ENCODE data around the gene TRANK1.
"Not testable (repeated sequence)": the region's sequence is repeated elsewhere in the genome, so short reads cannot be mapped to it uniquely, and the experiment has no call there.

TRANK1 gene

GRCh38 chr3:36911990-36912804 is 32.7 kb downstream of the TRANK1 start:
- DNase-seq, result peak; percentile 91

- DNase-seq, result no peak
Observed at GRCh38 chr3:36909666-36910065, 35.2 kb downstream of the TRANK1 start.

DNA sequence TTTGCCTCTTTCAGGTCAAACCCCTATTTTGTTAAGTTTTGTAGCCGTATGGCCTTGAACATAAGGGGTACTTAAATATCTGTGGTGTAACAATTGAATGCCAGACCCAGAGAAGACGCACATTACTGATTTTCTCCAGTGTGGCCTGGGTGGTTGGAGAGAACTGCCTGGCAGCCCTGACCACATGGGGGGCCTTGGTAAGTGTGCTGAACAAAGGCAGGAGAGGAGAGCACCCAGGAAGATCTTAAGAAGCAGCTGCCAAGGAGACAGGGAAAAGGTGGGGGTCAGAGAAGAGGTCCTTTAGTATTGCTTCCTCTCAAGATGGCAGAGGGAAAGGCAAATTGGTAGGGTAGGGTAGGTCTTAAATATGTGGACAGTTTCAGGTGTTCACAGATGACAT is 35.7 kb downstream of the TRANK1 start:
- DNase-seq, result no peak

DNA sequence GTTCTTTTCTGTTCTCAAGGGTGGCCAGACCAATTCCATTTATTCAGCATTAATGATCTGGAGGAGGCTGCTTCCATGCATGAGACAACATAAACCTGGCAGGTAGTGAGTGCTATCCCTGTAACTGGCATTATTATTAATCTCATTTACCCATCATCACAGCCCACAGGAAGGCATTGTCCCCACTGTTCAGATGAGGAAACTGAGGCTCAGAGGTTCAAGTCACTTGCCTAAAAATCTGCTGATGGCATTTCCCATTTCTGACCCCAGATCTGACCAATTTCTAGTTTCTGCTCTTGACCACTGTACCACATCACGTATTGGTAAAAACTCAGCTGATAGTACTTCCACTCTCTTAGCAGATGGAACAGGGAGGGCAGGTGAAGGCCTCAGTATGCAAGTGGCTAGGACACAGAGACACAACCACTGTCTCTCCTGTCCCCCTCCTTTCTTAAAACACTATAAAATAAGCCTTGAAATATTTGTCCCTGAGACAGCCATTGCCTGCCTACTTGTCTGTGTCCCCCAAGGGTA is 36.1 kb downstream of the TRANK1 start:
- no peak for DNase-seq

- peak; percentile 83 for DNase-seq
Observed at GRCh38 chr3:36907911-36908646, 36.8 kb downstream of the TRANK1 start.

DNA sequence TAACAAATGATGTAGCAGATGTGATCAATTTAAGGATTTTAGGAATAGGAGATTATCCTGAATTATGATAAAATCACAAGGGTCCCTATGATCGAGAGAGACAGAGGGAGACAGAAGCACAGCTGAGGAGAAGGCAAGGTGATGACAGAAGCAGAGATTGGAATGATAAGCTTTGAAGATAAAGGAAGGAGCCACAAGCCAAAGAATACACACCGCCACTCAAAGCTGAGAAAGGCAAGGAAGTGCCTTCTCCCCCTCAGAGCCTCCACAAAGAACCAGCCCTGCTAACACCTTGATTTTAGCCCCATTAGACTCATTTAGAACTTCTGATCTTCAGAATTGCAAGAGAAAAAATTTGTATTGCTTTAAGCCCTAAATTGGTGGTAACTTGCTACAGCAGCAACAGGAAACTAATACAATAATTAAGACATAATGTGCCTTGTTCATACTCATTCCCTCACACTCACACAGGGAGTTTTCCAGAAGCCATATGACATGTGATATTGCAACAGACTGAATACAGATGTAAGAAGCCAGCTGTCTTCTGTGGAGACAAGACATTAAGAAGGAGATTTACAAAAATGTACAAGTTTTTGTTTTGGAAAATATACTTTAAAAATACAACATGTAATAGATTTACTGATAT is 38.2 kb downstream of the TRANK1 start:
- no peak for DNase-seq

DNA sequence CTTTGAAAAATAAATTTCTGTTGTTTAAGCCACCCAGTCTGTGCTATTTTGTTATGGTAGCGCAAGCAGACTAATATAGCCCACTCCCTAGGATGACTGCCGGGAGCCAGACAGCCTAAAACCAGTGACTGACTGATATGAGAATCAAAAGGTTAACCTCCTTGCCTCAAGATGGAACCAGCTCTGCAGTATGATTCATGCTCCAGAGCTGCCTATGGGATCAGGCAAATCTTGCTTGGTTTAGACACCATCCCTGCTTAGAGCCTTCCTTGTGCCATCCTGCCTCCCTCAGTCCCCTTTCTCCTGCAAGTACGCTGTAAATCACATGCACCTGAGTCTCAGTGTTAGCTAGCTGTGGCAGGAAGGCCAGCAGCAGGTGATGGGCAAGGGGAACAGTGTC is 39.3 kb downstream of the TRANK1 start:
- DNase-seq, result no peak

DNA sequence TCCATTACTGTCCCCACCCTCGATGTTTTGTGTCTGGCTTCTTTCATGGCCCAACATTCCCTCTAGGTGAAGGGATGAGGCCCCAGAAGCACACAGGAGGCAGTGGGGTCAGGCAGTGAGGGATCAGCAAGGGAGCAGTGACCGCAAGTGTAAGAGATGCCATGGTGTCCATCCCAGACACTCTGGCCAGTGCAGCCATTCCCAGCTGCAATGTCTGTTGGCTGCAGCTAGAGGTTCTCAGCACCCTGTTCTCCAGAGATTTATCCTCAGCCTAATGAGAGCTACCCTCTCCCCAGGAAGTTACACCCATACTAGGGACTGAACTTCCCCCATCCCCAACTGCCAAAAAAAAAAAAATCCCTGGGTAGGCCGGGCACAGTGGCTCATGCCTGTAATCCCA is 40.2 kb downstream of the TRANK1 start:
- no peak for DNase-seq

GRCh38 chr3:36904065-36904464 is 40.8 kb downstream of the TRANK1 start:
- not testable (repeated sequence) for DNase-seq

- no peak for DNase-seq
Observed at GRCh38 chr3:36903119-36903882, 41.6 kb downstream of the TRANK1 start.

DNA sequence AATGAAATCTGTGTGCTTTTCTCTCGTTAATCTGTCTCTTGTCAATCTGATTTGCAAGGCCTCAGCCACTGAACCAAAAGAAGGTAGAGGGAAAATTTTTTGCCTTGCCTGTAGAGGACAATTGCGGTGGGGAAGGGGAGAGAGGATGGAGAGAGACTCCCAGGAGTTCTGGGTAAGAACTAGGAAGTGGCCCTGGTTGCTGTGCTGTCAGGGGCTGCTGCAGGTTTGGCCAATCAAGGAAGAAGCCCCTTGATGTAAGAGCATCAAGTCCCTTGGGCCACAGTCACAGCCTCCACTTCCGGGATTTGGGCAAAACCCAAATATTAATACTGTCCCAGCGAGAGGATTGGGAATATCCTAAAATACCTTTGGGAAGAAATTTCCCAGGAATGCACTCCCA is 43.3 kb downstream of the TRANK1 start:
- DNase-seq, result no peak

DNA sequence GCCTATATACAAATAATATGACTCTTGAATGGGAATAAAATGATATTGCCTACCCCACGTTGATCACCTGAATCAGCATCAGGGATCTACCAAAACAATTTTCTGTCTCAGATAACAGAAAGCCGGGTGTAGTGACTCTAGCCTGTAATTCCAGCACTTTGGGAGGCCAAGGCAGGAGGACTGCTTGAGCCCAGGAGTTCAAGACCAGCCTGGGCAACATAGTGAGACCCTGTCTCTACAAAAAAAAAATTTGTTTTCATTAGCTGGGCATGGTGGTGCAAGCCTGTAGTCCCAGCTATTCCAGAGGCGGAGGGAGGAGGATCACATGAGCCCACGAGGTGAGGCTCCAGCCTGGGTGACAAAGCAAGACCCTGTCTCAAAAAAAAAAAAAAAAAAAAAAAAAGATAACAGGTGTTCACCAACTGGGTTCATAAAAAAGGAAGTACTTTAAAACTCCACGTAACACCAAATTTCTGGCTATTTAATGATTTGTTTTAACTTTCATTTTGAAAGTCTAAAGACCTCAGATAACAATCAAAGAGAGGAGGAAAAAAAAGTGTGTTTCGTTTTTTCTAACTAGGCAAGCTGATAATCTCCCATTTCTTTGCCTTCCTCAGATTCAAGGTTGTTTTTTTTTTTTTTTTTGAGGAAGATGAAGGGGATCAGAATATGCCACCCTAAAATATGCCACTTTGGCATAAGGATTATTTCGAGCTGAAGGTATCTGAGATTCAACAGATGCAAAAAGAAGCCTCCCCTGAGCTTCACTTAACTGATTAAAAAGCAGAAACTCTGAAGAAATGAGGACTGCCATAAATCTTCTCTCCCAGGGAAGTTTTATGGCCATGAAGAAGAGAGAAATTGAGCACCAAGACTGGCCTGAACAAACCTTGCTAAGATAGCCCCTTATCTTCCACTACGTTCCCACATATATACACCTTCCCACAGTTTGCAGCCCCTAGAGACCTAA is 44.1 kb downstream of the TRANK1 start:
- peak; percentile 15 for DNase-seq

DNA sequence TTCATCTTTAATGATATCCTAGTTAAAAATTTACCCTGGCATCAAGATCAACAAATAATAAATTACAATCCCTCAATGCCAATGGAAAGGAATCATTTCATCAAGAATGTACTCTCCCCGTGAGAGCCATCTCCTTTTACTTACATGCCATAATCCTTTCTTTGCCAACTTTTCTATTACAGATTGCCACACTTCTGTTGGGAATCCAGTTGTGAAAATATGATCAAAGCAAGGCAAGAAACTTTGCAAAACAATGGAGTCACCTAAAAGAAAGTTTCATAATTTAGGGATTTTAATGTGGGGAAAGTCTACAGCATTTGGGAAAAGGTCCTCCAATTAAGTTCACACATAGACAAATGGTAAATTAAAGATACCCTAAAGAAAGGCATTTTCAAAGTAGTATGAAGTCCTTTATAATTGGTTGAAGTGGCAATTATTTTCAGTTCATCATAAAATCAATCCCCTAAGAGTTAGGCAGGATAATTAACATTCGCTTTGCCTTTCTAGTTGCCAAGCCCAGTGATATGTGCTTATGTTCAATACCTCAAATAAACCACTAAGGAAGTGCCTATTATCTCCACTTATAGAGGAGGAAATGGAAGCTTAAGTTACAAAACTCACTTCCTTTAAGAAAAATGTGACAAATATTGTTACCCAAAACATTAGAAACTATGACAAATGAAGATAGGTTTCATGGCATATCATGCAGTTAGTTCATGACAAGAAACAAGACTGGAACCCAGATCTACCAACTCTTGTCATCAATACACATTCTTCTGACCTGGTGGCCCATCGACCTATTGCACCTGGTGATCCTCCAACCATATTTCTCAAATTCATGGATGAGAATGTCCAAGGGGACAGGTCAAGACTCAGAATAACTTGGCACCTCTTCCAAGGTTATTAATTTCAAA is 49.1 kb downstream of the TRANK1 start:
- DNase-seq, result no peak

- no peak for DNase-seq
Observed at GRCh38 chr3:36894914-36895313, 49.9 kb downstream of the TRANK1 start.

GRCh38 chr3:36893826-36894225 is 51.0 kb downstream of the TRANK1 start:
- no peak for DNase-seq

DNA sequence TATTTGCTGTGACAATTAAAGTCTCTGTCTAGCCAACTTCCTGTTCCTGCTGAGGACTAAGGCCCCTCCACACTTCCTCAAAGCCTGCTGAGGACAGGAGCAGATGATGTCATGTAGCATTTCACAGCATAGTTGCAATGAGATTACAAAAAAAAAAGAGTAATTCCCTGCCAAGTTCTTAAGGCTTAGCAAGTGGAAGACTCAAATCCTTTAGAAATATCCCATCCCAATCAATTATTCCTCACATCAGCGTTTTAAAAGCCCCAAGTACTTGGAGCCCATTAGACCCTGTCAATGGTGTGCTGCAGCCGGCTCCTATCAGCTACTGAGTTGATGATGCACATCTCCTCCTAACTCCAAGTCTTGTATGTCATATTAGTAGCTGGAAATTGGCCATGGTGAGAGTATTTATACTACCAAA is 51.7 kb downstream of the TRANK1 start:
- no peak for DNase-seq

- no peak for DNase-seq
Observed at GRCh38 chr3:36892457-36893136, 52.3 kb downstream of the TRANK1 start.

DNA sequence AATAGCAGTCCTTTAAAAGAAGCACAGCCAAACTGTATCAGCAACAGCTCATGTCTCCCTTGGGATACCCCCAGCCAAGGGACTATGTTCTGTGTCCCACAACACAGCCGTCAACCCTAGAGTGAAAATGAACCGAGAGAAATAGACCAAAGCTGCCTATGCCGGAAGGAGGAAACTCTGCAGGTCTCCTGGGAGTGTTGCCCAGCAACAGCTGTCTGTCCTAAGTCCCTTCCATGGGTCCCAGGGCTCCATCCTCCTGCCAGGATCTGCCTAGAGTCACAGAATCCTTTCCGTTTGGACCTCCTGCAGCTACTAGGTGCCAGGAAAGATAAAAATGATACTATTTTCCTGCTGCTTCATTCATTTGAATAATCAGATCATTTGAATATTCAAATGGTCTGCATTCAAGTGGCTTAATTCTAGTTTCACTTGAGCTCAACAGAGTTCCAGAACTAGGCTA is 53.1 kb downstream of the TRANK1 start:
- DNase-seq, result no peak

DNA sequence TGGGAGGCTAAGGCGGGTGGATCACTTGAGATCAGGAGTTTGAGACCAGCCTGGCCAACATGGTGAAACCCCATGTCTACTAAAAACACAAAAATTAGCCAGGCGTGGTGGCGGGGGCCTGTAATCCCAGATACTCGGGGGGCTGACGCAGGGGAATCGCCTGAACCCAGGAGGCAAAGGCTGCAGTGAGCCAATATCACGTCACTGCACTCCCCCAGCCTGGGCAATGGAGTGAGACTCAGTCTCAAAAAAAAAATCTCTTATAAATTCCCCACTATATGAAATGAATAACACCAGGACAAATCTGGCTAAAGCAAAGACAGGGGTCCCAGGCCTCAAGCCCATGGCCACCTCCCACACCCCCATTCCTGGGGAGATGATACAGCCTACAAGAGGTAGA is 53.8 kb downstream of the TRANK1 start:
- DNase-seq, result not testable (repeated sequence)

DNA sequence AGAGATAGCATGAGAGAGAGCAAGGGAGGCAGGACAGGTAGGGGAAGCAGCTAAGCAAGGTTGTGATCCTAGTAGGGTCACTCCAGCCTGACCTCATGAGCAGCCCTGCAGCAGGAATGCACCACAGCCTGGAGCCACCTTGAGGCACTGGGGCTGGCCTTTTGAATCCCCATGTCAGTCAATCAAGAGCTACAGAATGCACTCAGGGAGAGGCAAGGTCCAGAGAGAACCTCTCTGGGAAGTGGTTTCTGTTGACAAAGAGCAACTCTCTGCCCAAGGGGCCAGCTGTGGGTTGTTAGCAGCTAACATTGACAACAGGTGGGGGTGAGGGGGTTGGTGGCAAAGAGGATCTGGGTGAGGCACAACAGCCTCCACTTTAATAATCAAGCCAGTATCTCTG is 54.6 kb downstream of the TRANK1 start:
- DNase-seq, result no peak
